NCI-H82 (cell line): Measurements from ENCODE around the gene CD82.
"Not testable (repeated sequence)": the region's sequence is repeated elsewhere in the genome, so short reads cannot be mapped to it uniquely, and the experiment has no call there.

Experiments used
- DNase-seq: peaks from one replicate; lab custom pipeline; 2025; lab: John Stamatoyannopoulos, UW

Gene CD82

DNA sequence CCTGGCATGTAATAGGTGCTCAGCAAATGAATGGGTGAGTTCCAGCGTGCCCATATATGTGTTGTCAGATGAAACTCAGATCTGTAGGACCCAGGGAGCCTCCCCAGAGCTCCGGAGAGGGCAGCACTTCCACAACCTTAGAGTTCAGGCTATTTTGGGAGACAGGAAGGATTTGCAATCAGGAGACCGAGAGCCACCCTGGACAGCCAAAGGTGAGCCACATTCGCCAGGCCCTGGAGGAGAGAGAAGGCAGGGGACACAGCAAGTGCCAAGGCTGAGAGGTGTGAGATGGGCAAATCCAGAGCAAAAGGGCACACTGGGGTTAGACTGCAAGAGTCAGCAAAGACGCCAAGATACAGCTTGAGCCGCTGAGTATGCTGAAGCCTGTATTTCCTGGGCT, 66.4 kb downstream of the CD82 start:
- no peak for DNase-seq

DNA sequence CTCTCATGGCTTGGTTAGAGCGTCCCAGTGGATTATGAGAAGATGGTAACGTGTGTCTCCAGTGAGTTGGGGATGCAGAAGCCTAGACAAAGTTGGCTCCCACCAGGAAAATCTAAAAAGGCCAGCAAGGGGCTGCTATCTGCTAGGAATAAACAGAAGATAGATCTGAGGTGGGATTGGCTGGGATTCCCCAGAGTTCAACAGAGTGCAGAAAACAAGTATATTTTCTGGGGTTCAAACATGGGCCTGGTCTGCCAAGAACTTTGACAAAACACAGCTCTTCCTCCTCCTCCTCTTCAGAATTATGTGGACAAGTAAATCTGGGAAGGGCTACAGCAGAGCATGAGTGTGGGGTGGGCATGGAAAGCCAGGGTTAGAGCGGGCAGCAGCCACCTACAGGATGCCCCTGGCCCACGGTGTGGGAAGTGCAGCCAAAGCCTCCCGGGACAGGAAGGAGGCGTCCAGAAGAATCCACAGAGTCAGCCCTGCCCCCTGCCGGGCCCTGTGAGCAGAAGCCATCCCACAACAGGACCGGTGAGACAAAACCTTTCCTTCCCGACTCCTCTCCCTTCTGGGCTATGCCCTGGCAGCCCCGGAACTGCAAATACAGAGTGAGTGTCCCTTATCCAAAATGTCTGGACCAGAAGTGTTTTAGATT, 67.1 kb downstream of the CD82 start:
- DNase-seq: peak; percentile 15

GRCh38 chr11:44633641-44634040, 68.2 kb downstream of the CD82 start:
- peak; percentile 49 for DNase-seq

- peak; percentile 92 for DNase-seq
Observed at GRCh38 chr11:44634401-44635281, 69.2 kb downstream of the CD82 start.

GRCh38 chr11:44637487-44637886, 72.0 kb downstream of the CD82 start:
- DNase-seq: no peak

DNA sequence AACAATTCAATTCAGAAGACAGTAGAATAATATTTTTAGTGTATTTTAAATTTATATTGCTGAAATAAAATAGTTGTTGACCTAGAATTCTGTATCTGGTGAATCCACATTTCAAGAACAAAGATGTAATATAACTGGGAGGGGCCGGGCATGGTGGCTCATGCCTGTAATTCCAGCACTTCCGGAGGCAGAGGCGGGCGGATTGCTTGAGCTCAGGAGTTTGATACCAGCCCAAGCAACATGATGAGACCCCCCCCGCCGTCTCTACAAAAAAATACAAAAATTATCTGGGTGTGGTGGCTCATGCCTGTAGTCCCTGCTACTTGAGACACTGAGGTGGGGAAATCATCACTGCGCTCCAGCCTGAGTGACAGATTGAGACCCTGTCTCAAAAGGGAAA, 72.6 kb downstream of the CD82 start:
- DNase-seq: no peak

GRCh38 chr11:44643217-44643616, 77.8 kb downstream of the CD82 start:
- DNase-seq: no peak

GRCh38 chr11:44645827-44646226, 80.4 kb downstream of the CD82 start:
- DNase-seq: no peak

DNA sequence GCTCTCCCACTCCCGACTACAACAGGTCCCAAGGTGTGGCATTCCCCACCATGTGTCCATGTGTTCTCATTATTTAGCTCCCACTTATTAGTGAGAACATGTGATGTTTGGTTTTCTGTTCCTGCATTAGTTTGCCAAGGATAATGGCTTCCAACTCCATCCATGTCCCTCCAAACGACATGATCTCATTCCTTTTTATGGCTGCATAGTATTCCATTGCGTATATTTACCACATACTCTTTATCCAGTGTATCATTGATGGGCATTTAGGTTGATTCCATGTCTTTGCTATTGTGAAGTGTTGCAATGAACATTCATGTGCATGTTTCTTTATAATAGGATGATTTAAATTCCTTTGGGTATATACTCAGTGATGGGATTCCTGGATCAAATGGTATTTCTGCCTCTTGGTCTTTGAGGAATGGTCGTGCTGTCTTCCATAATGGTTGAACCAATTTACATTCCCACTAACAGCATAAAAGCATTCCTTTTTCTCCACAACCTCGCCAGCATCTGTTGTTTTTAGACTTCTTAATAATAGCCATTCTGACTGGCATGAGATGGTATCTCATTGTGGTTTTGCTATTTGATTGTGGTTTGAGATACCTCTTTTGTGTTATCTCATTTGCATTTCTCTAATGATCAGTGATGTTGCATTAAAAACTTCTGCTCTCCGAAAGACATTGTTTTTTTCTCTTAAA, 81.9 kb downstream of the CD82 start:
- DNase-seq: not testable (repeated sequence)

DNA sequence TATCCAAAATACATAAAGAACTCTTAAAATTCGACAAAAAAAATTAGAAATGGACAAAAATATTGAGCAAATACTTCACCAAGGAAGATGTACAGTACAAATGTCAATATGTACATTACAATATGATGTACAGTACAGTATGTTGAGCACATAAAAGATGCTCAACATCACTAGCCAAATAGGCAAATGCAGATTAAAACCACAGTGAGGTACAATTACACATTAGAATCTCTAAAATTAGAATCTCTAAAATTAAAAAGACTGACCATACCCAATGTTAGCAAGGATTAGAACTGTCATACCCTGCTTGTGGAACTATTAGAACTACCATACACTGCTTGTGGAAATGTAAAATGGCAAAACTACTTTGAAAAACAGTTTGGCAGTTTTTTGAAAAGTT, 82.6 kb downstream of the CD82 start:
- no peak for DNase-seq

GRCh38 chr11:44651535-44652155, 86.2 kb downstream of the CD82 start:
- no peak for DNase-seq

GRCh38 chr11:44652901-44653644, 87.6 kb downstream of the CD82 start:
- no peak for DNase-seq

GRCh38 chr11:44654057-44654456, 88.6 kb downstream of the CD82 start:
- DNase-seq: no peak

- no peak for DNase-seq
Observed at GRCh38 chr11:44654596-44654995, 89.1 kb downstream of the CD82 start.

- no peak for DNase-seq
Observed at GRCh38 chr11:44657836-44658505, 92.5 kb downstream of the CD82 start.

DNA sequence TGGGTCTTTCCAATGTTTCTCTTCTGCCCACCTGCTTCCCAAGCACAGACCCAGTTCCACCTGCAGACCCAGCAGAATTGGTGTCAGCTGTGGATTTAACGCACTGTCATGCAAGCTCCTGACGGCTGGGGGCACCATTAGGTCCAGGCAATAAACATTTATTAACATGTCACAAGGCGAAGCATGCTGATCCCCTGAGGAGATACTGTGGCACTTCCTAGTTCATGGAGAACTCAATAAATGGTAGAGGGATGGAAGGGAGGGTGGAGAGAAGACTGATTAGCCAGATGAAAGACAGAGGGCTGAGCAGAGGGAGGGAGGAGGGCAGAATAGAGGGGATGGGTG, 93.0 kb downstream of the CD82 start:
- peak; percentile 76 for DNase-seq

- DNase-seq: no peak
Observed at GRCh38 chr11:44659641-44660040, 94.2 kb downstream of the CD82 start.

GRCh38 chr11:44660535-44660934, 95.1 kb downstream of the CD82 start:
- not testable (repeated sequence) for DNase-seq

- no peak for DNase-seq
Observed at GRCh38 chr11:44661311-44661717, 95.9 kb downstream of the CD82 start.
